HG03521 (cell line): ENCODE results near the gene RHBDF2.

ENCODE experiments used
- ATAC-seq: cut with Tn5 transposase; IDR thresholded peaks from one replicate; pipeline ENCODE4 v1.9.1; 2021; ENCODE audit warnings: mild to moderate bottlenecking, moderate library complexity; ENCODE audit not compliant: unreplicated experiment

RHBDF2 gene

GRCh38 chr17:76441686-76442340 is 59.4 kb downstream of the RHBDF2 start:
- ATAC-seq: no peak

- no peak for ATAC-seq
Measured at GRCh38 chr17:76440751-76441362, 60.4 kb downstream of the RHBDF2 start.

- ATAC-seq: no peak
Measured at GRCh38 chr17:76439314-76439928, 61.8 kb downstream of the RHBDF2 start.

- no peak for ATAC-seq
Measured at GRCh38 chr17:76438906-76439305, 62.3 kb downstream of the RHBDF2 start.

- ATAC-seq: no peak
Measured at GRCh38 chr17:76437467-76438402, 63.5 kb downstream of the RHBDF2 start.

- ATAC-seq: no peak
Measured at GRCh38 chr17:76435751-76436150, 65.5 kb downstream of the RHBDF2 start.

GRCh38 chr17:76434870-76435269 is 66.4 kb downstream of the RHBDF2 start:
- ATAC-seq: no peak

- no peak for ATAC-seq
Measured at GRCh38 chr17:76433693-76434092, 67.5 kb downstream of the RHBDF2 start.

- no peak for ATAC-seq
Measured at GRCh38 chr17:76432712-76433336, 68.4 kb downstream of the RHBDF2 start.

GRCh38 chr17:76432004-76432403 is 69.2 kb downstream of the RHBDF2 start:
- no peak for ATAC-seq

- ATAC-seq: no peak
Measured at GRCh38 chr17:76431509-76431908, 69.7 kb downstream of the RHBDF2 start.

GRCh38 chr17:76428511-76428910 is 72.7 kb downstream of the RHBDF2 start:
- ATAC-seq: no peak

GRCh38 chr17:76427501-76428231 is 73.6 kb downstream of the RHBDF2 start:
- no peak for ATAC-seq

- no peak for ATAC-seq
Measured at GRCh38 chr17:76426853-76427252, 74.4 kb downstream of the RHBDF2 start.

- no peak for ATAC-seq
Measured at GRCh38 chr17:76422860-76423259, 78.4 kb downstream of the RHBDF2 start.

- ATAC-seq: no peak
Measured at GRCh38 chr17:76422406-76422805, 78.8 kb downstream of the RHBDF2 start.

- ATAC-seq: no peak
Measured at GRCh38 chr17:76421044-76421407, 80.2 kb downstream of the RHBDF2 start.
